Panc1 (cell line): ENCODE results near the gene SLC25A45. TPM values are rescaled to one million over a fixed set of nuclear protein-coding genes. Genes with fewer than 3 reads are reported as not detected.
A peak's percentile ranks its signal among the peaks of the same experiment; 100 is the strongest.

Source experiments
- ATAC-seq: fragments of 200-7000 bp; cut with Tn5 transposase; 2 replicates; pipeline ENCODE4 v1.9.1; 2020; ENCODE audit warnings: mild to moderate bottlenecking, moderate library complexity
- BruUV-seq: library from RNA; stranded (reverse); fragments of 400-500 nt; replicated peaks from 2 replicates; lab custom pipeline; 2021; lab: Mats Ljungman, UMichigan
- CTCF ChIA-PET: fragments of 300-600 bp; sonication (Branson Sonifier 250); formaldehyde crosslinking; loops from one replicate; lab custom pipeline; 2022; ENCODE audit warnings: antibody characterized with exemption; lab: Charles Lee
- POLR2A ChIA-PET: fragments of 300-600 bp; sonication (Branson Sonifier 250); formaldehyde crosslinking; loops from one replicate; lab custom pipeline; 2022; ENCODE audit warnings: antibody characterized with exemption; lab: Charles Lee
- DNase-seq: peaks from one replicate; pipeline ENCODE4 v3.0.0-alpha.2; 2010; ENCODE audit warnings: low read depth, low spot score
- H3K27ac ChIP-seq: 2 replicates; pipeline ENCODE4 v1.5.1; 2011; ENCODE audit warnings: mild to moderate bottlenecking, low read length, inconsistent platforms
- H3K27me3 ChIP-seq: fragments of 200-500 bp; sonication (Bioruptor generic); 2 replicates; pipeline ENCODE4 v1.6.0; 2014; ENCODE audit warnings: low read length, inconsistent platforms; ENCODE audit not compliant: control insufficient read depth, insufficient read depth
- H3K36me3 ChIP-seq: fragments of 200-500 bp; sonication (Bioruptor generic); 2 replicates; pipeline ENCODE4 v1.5.1; 2014; ENCODE audit warnings: inconsistent platforms, mild to moderate bottlenecking, low read length, moderate library complexity; ENCODE audit not compliant: control insufficient read depth, insufficient read depth
- H3K4me1 ChIP-seq: 2 replicates; pipeline ENCODE4 v1.5.1; 2011; ENCODE audit warnings: inconsistent platforms, mild to moderate bottlenecking, low read length, moderate library complexity; ENCODE audit not compliant: control insufficient read depth, insufficient read depth
- H3K4me3 ChIP-seq, 2 experiments: 2 replicates each; pipeline ENCODE4 v1.5.1; 2011 to 2012; ENCODE audit warnings: low read depth in 2 of 2, low read length in 2 of 2, mild to moderate bottlenecking in 2 of 2, inconsistent platforms in 1 of 2, moderate library complexity in 1 of 2
- H3K9me3 ChIP-seq: fragments of 200-500 bp; sonication (Bioruptor generic); 2 replicates; pipeline ENCODE4 v1.5.1; 2014; ENCODE audit warnings: low read depth, mild to moderate bottlenecking, inconsistent platforms, low read length, moderate library complexity; ENCODE audit not compliant: control insufficient read depth, insufficient read depth
- POLR2AphosphoS5 ChIP-seq: IDR thresholded peaks from 2 replicates; pipeline ENCODE4 v1.6.1; 2012; ENCODE audit warnings: mild to moderate bottlenecking, low read depth, low read length, moderate library complexity
- SIN3A ChIP-seq: IDR thresholded peaks from 2 replicates; pipeline ENCODE4 v1.6.1; 2012; ENCODE audit warnings: low read depth, mild to moderate bottlenecking, low read length, moderate library complexity, borderline replicate concordance; ENCODE audit not compliant: insufficient read depth
- TCF7L2 ChIP-seq: IDR thresholded peaks from 2 replicates; pipeline ENCODE4 v1.6.1; 2011; ENCODE audit warnings: mild to moderate bottlenecking, low read depth, low read length, inconsistent platforms
- in situ Hi-C: cut with HindIII; loops from 2 replicates; pipeline ENCODE4 v1.10.0; 2016; ENCODE audit warnings: low sequenced_read_pairs, low pct_unique_long_range_greater_than_20kb
- intact Hi-C: fragments of 100-400 bp; cut with micrococcal nuclease; formaldehyde crosslinking; loops from one replicate; pipeline ENCODE4 v1.10.0; 2022; ENCODE audit not compliant: unreplicated experiment
- total RNA-seq: library from RNA; stranded (reverse); gene quantifications from one replicate; pipeline ENCODE4 v1.2.1, GENCODE V29; 2021; ENCODE audit not compliant: unreplicated experiment
- TF ChIP-seq, protein P1 (sequence below): fragments of 450-650 bp; IDR thresholded peaks from 2 replicates; pipeline ENCODE4 v1.5.1; 2017; ENCODE audit warnings: mild to moderate bottlenecking
- TF ChIP-seq, protein P2 (sequence below), 2 experiments: IDR thresholded peaks; 2 replicates each; pipeline ENCODE4 v1.6.1; 2011 to 2012; ENCODE audit warnings: low read depth in 2 of 2, control low read depth in 1 of 2, low read length in 1 of 2, mild to moderate bottlenecking in 1 of 2, moderate library complexity in 1 of 2; ENCODE audit not compliant: insufficient read depth in 1 of 2

The SLC25A45 gene
- total RNA-seq, 1 experiment from 2014 or later = 9.8 TPM

DNA sequence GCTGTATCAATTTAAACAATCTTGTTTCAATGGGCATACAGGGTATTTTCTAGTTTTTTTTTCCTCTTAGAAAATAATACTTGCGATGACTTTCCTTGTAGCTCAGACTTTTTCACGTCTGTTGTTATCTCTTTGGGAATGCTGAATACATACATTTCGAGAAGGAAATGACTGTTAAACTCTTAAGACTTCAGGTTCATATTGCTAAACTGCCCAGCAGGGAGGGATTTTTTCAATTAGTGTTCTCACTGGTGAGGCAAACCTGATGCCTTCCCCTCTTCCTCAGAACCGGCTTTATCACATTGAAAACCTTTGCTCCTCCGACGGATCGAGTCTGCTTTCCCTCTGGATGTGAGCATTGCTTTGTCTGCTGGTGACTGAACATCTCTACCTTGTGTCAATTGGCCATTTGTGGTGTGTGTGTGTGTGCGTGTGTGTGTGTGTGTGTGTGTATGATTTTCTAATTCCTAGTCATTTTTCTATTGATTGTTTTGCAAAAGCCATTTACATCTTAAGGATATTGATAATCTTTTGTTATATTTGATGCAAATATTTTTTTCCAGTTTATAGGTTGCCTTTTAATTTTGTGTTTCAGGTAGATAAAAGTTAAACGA lies 46.7 kb upstream of the SLC25A45 start:
- TF ChIP-seq POLR2AphosphoS5 (peak; percentile 63), SIN3A (no peak), TCF7L2 (no peak)
- TF ChIP-seq, protein P1, sequence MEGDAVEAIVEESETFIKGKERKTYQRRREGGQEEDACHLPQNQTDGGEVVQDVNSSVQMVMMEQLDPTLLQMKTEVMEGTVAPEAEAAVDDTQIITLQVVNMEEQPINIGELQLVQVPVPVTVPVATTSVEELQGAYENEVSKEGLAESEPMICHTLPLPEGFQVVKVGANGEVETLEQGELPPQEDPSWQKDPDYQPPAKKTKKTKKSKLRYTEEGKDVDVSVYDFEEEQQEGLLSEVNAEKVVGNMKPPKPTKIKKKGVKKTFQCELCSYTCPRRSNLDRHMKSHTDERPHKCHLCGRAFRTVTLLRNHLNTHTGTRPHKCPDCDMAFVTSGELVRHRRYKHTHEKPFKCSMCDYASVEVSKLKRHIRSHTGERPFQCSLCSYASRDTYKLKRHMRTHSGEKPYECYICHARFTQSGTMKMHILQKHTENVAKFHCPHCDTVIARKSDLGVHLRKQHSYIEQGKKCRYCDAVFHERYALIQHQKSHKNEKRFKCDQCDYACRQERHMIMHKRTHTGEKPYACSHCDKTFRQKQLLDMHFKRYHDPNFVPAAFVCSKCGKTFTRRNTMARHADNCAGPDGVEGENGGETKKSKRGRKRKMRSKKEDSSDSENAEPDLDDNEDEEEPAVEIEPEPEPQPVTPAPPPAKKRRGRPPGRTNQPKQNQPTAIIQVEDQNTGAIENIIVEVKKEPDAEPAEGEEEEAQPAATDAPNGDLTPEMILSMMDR = no peak
- TF ChIP-seq, protein P2, sequence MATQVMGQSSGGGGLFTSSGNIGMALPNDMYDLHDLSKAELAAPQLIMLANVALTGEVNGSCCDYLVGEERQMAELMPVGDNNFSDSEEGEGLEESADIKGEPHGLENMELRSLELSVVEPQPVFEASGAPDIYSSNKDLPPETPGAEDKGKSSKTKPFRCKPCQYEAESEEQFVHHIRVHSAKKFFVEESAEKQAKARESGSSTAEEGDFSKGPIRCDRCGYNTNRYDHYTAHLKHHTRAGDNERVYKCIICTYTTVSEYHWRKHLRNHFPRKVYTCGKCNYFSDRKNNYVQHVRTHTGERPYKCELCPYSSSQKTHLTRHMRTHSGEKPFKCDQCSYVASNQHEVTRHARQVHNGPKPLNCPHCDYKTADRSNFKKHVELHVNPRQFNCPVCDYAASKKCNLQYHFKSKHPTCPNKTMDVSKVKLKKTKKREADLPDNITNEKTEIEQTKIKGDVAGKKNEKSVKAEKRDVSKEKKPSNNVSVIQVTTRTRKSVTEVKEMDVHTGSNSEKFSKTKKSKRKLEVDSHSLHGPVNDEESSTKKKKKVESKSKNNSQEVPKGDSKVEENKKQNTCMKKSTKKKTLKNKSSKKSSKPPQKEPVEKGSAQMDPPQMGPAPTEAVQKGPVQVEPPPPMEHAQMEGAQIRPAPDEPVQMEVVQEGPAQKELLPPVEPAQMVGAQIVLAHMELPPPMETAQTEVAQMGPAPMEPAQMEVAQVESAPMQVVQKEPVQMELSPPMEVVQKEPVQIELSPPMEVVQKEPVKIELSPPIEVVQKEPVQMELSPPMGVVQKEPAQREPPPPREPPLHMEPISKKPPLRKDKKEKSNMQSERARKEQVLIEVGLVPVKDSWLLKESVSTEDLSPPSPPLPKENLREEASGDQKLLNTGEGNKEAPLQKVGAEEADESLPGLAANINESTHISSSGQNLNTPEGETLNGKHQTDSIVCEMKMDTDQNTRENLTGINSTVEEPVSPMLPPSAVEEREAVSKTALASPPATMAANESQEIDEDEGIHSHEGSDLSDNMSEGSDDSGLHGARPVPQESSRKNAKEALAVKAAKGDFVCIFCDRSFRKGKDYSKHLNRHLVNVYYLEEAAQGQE (IDR thresholded peaks at IDR 0.05; ENCODE audit: insufficient read depth in 1 of 2, low read depth in 2 of 2, low read length in 1 of 2) = no peak
- no peaks in the 10 kb centered on the region for H3K27me3 ChIP-seq
- ChIA-PET CTCF (no interaction called here), POLR2A (interaction anchor here (0.6 kb wide), 1 partner anchor 11 kb away, joined by 11 read pairs; no protein-coding TSS in a partner anchor)
- DNase-seq (no peak), ATAC-seq (peak; percentile 7; the same call in 1 of the 2 replicates)
- H3K4me1 ChIP-seq = peaks cover 69% of the 10 kb centered on the region
- H3K36me3 ChIP-seq = peaks cover 20% of the 10 kb centered on the region
- BruUV-seq = no TSS peak
- intact Hi-C loops (no loop called here), in situ Hi-C loops (no loop called here)
- no peaks in the 10 kb centered on the region for H3K9me3 ChIP-seq
- peak overlapping the region; percentile 91 to 99 for H3K4me3 ChIP-seq
- peak overlapping the region; percentile 100 for H3K27ac ChIP-seq

DNA sequence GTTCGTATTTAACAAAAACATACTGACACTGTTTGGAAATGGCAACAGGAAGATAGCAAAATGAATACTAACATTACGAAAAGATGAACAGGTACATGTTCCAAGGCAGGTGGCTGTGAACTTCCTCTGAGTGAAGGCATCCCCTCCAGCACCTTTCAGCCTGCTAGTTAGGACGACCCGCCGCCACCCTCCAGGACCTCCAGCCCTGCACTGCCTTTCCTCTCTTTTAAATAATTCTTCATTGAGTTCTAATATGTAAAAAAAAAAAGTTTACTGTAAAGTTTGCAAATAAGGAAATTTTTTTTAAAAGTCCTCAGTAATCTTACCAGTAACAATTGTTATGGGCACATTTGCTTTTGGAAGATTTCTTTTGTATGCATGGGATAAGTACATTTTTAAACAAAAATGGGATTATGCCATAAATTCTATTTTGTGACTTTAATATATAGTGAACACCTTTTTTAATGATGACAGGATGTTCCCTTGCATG lies 46.2 kb upstream of the SLC25A45 start:
- POLR2A ChIA-PET = interaction anchor here (0.6 to 0.7 kb wide), 2 partner anchors 10 to 49 kb away, joined by 3 to 11 read pairs; no protein-coding TSS in a partner anchor
- BruUV-seq = no TSS peak
- TF ChIP-seq, protein P2 (IDR thresholded peaks at IDR 0.05; ENCODE audit: insufficient read depth in 1 of 2, low read depth in 2 of 2, low read length in 1 of 2) = no peak
- TF ChIP-seq, protein P1 = no peak
- TF ChIP-seq POLR2AphosphoS5 (peak; percentile 47; the same call in 1 of the 2 replicates), SIN3A (0 out of 2 replicates have a peak, but pooled peaks have one; percentile 46), TCF7L2 (peak; percentile 33; the same call in 1 of the 2 replicates)
- in situ Hi-C loops = no loop called here
- DNase-seq = no peak
- CTCF ChIA-PET = no interaction called here
- H3K4me3 ChIP-seq = peak overlapping the region; percentile 91 to 99
- intact Hi-C loops = no loop called here
- H3K4me1 ChIP-seq = peaks cover 63% of the 10 kb centered on the region
- peak overlapping the region; percentile 100 for H3K27ac ChIP-seq
- no peak for ATAC-seq
- H3K9me3 ChIP-seq = no peaks in the 10 kb centered on the region
- peaks cover 24% of the 10 kb centered on the region for H3K36me3 ChIP-seq
- H3K27me3 ChIP-seq = no peaks in the 10 kb centered on the region
